OCI-LY7 (cell line): ENCODE data around the gene PRICKLE2.

Source experiments
- EZH2phosphoT487 ChIP-seq: fragments of 200-600 bp; sonication (generic); IDR thresholded peaks from 2 replicates; pipeline ENCODE4 v1.6.1; 2018; ENCODE audit warnings: low read depth, borderline replicate concordance, mild to moderate bottlenecking, mixed run types, antibody characterized with exemption, low read length, moderate library complexity, mixed read lengths
- TF ChIP-seq, protein P1 (sequence below): fragments of 200-600 bp; sonication (generic); conservative IDR thresholded peaks from 2 replicates; pipeline ENCODE4 v1.5.1; 2014; ENCODE audit warnings: mild to moderate bottlenecking, antibody characterized with exemption, low read length, moderate library complexity, mixed read lengths

GRCh38 chr3:64073158-64073761, 152.0 kb downstream of the PRICKLE2 start:
- TF ChIP-seq, protein P1, sequence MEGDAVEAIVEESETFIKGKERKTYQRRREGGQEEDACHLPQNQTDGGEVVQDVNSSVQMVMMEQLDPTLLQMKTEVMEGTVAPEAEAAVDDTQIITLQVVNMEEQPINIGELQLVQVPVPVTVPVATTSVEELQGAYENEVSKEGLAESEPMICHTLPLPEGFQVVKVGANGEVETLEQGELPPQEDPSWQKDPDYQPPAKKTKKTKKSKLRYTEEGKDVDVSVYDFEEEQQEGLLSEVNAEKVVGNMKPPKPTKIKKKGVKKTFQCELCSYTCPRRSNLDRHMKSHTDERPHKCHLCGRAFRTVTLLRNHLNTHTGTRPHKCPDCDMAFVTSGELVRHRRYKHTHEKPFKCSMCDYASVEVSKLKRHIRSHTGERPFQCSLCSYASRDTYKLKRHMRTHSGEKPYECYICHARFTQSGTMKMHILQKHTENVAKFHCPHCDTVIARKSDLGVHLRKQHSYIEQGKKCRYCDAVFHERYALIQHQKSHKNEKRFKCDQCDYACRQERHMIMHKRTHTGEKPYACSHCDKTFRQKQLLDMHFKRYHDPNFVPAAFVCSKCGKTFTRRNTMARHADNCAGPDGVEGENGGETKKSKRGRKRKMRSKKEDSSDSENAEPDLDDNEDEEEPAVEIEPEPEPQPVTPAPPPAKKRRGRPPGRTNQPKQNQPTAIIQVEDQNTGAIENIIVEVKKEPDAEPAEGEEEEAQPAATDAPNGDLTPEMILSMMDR, result no peak
- TF ChIP-seq EZH2phosphoT487, result no peak
